ENCODE results near the gene IL1RAPL1.

Gene IL1RAPL1

DNA sequence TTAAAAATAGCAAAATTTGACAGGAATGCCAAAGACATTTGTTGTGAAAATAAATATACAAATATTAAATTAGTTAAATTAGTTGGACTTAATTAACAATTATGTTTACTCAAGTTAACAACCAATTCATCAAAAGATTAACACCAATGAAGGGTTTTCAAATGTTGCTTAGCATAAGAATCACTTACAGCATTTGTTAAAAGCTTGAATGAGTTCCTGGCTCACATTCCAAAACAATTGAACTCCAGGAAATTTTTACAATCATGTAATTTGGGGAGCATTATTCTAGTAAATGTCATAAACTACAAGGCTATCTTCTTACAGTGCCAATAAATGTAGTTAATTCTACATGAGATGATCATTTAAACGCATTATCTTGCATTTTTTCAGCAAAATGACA lies 1378.4 kb downstream of the IL1RAPL1 start:
- DNase-seq (ENCODE audit: low read depth, low spot score), result no peak
- in situ Hi-C loops (cut with HindIII; ENCODE audit: low sequenced_read_pairs), result no loop called here
- H3K4me3 ChIP-seq (ENCODE audit: low read depth, low read length), result no peak overlapping the region
- TF ChIP-seq, protein P1, sequence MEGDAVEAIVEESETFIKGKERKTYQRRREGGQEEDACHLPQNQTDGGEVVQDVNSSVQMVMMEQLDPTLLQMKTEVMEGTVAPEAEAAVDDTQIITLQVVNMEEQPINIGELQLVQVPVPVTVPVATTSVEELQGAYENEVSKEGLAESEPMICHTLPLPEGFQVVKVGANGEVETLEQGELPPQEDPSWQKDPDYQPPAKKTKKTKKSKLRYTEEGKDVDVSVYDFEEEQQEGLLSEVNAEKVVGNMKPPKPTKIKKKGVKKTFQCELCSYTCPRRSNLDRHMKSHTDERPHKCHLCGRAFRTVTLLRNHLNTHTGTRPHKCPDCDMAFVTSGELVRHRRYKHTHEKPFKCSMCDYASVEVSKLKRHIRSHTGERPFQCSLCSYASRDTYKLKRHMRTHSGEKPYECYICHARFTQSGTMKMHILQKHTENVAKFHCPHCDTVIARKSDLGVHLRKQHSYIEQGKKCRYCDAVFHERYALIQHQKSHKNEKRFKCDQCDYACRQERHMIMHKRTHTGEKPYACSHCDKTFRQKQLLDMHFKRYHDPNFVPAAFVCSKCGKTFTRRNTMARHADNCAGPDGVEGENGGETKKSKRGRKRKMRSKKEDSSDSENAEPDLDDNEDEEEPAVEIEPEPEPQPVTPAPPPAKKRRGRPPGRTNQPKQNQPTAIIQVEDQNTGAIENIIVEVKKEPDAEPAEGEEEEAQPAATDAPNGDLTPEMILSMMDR (IDR thresholded peaks at IDR 0.05; ENCODE audit: low read depth, low read length), result no peak

GRCh38 chrX:29992083-29992482 lies 1404.8 kb downstream of the IL1RAPL1 start:
- H3K4me3 ChIP-seq (ENCODE audit: low read depth, low read length), result no peak overlapping the region
- TF ChIP-seq, protein P1 (IDR thresholded peaks at IDR 0.05; ENCODE audit: low read depth, low read length), result no peak
- DNase-seq (ENCODE audit: low read depth, low spot score), result no peak
- in situ Hi-C loops (cut with HindIII; ENCODE audit: low sequenced_read_pairs), result no loop called here

DNA sequence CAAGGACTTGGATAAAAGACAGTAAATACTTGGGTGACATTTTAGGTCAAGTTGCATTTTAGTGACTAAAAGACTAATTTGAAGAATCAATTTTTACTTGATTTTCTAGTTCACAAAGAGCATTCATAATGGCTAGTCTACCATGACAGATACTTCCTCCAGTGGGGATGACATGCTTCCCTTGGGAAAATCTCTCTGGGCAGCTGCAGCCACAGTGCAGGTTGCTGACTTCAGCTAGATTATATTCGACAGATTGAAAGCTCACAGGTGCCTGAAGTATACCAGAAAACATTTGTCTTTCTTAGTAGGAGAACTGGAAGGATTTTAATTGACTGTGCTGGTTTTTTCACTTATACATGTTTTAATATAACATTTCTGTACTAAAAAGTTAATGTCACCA lies 1418.6 kb downstream of the IL1RAPL1 start:
- DNase-seq (ENCODE audit: low read depth, low spot score), result no peak
- H3K4me3 ChIP-seq (ENCODE audit: low read depth, low read length), result no peak overlapping the region
- in situ Hi-C loops (cut with HindIII; ENCODE audit: low sequenced_read_pairs), result no loop called here
- TF ChIP-seq, protein P1 (IDR thresholded peaks at IDR 0.05; ENCODE audit: low read depth, low read length), result no peak
